GM21381 (cell line): Measurements from ENCODE around the gene C11orf68.
A peak's percentile ranks its signal among the peaks of the same experiment; 100 is the strongest.
"Not testable (repeated sequence)": the region's sequence is repeated elsewhere in the genome, so short reads cannot be mapped to it uniquely, and the experiment has no call there.

Source experiments
- ATAC-seq: cut with Tn5 transposase; IDR thresholded peaks from one replicate; pipeline ENCODE4 v1.9.1; 2021; ENCODE audit warnings: mild to moderate bottlenecking, moderate library complexity; ENCODE audit not compliant: unreplicated experiment

Gene C11orf68

GRCh38 chr11:65918211-65919140 lies at the start of gene C11orf68:
Gene C11orf68, minus strand, starts transcription at chr11:65919062. Its CDS starts 31 bp downstream, at chr11:65919031.
- peak; percentile 44 for ATAC-seq

- ATAC-seq: no peak
These were observed 48.6 kb upstream of the C11orf68 start for GRCh38 chr11:65967329-65967934.

GRCh38 chr11:65965986-65966762 lies 47.3 kb upstream of the C11orf68 start:
- ATAC-seq: no peak

DNA sequence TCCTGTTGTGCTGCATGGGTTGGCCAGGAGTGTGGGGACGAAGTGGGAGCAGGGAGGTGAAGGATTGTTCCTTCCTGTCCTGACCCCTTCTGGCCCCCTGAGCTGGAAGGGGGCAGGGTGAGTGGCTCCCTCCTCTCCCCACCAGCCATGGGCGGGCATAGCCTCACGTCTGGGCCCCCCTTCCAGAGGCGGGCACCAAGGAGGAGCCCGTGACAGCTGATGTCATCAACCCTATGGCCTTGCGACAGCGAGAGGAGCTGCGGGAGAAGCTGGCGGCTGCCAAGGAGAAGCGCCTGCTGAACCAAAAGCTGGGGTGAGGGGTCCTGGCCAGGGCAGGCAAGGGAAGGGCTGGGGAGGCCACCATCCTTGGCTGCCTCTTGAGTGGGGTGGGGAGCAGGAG lies 46.0 kb upstream of the C11orf68 start:
- no peak for ATAC-seq

GRCh38 chr11:65962141-65962564 lies 43.3 kb upstream of the C11orf68 start:
- ATAC-seq: no peak

GRCh38 chr11:65961267-65962140 lies 42.6 kb upstream of the C11orf68 start, which contains the start of gene SART1:
Gene SART1, plus strand, starts transcription at chr11:65961734. Its CDS starts 47 bp downstream, at chr11:65961781.
- peak; percentile 86 for ATAC-seq

DNA sequence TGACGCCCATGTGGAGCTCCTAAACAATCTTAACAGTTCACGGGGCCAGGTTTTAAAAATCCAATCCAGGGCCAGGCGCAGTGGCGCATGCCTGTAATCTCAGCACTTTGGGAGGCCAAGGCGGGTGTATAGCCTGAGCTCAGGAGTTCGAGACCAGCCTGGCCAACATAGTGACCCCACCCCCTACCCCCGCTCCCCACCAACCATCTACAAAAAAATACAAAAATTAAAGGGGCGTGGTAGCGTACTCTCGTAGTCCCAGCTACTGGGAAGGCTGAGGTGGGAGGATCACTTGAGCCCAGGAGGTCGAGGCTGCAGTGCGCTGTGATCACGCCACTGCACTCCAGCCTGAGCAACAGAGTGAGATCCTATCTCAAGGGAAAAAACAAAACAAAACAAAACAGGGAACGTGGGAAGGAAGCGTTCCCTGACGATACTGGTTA lies 42.0 kb upstream of the C11orf68 start:
- ATAC-seq: no peak

DNA sequence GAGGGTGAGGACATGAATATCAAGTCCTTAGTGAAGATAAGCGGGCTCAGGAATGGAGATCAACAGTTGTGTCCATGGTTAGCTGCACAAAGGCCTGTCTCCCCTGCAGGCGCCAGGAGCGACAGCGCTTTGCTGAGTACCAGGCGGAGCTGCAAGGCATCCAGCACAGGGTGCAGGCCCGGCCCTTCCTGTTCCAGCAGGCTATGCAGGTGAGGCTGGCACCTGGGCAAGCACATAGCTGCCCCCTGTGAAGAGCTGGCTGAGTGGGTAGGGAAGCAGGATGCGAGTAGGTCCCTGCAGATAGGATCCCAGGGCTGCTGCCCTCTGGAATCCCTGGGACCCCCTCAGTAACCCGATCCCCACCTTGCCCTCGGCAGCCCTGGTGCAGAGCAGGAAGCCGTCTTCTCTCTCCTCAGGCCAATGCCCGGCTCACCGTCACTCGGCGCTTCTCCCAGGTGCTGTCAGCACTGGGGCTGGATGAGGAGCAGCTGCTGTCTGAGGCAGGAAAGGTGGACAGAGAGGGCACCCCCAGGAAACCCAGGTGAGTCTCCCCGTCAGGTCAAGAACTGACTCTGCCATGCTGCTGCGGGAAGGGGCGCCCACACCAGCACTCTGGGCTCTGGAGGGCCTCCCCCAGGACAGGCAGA lies 40.0 kb upstream of the C11orf68 start:
- no peak for ATAC-seq

- no peak for ATAC-seq
These were observed 39.4 kb upstream of the C11orf68 start for GRCh38 chr11:65958291-65958690.

GRCh38 chr11:65954771-65955170 lies 35.9 kb upstream of the C11orf68 start:
- ATAC-seq: no peak

- no peak for ATAC-seq
These were observed 34.6 kb upstream of the C11orf68 start for GRCh38 chr11:65953471-65953870.

DNA sequence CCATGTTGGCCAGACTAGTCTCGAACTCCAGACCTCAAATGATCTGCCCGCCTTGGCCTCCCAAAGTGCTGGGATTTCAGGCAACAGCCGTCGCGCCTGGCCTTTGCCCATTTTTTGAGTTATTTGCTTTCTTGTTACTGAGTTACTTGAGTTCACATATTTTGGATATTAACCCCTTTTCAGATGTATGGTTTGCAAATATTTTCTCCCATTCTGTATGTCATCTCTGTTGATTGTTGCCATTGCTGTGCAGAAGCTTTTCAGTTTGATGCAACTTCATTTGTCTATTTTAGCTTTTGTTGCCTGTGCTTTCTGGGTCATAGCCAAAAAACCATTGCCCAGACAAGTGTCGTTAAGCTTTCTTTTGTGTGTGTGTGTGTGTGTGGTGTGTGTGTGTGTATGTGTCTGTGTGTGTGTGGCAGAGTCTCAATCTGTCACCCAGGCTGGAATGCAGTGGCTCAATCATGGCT lies 33.2 kb upstream of the C11orf68 start:
- no peak for ATAC-seq

DNA sequence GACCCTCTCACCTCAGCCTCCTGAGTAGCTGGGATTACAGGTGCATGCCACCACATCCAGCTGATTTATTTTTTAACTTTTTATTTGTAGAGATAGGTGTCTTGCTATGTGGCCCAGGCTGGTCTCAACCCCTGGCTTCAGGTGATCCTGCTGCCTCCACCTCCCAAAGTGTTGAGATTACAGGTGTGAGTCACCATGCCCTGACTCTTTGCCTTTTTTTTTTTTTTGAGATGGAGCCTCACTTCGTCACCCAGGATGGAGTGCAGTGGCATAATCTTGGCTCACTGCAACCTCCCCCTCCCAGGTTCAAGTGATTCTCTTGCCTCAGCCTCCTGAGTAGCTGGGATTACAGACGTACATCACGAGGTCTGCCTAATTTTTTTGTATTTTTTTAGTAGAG lies 32.8 kb upstream of the C11orf68 start:
- not testable (repeated sequence) for ATAC-seq

GRCh38 chr11:65950711-65951110 lies 31.8 kb upstream of the C11orf68 start:
- ATAC-seq: not testable (repeated sequence)

DNA sequence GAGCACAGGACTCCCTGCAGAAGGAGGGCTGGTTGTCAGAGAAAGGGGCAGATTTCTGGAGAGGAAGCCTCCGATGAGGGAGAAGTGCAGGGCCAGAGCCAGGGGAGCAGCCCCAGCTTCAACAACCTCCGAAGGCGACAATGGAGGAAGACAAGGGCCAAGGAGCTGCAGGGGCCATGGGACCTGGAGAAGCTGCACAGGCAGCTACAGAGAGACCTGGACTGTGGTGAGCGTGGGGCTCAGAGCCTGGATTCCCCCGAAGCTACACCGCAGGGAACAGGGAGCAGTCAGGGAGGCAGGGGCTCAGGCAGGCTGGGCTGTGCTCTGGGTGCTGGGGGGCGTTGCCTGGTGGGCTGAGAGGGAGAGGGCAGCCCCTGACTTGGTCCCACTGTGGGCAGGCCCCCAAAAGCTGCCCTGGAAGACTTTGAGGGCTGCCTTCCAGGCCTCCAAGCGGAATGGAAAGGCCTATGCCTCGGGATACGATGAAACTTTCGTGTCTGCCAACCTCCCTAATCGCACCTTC lies 28.8 kb upstream of the C11orf68 start:
- no peak for ATAC-seq

DNA sequence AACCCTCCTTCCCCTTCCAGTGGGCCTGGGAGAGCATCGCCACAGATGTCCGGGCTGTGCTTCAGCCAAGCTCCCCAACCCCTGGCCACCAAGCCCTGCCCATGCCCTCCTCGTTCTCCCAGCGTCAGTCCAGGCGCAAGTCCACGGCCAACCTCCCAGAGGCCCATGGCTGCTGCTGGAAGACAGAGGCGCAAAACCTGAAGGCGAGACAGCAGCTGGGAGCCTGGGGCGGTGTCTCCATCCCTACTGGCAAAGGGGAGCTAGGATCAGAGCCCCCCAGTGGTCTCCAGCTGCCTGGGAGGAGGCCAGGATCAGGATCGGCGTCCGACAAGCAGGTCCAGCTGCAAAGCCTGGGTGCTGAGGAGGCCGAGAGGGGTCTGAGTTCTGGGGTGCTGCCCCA lies 28.3 kb upstream of the C11orf68 start:
- ATAC-seq: no peak

- no peak for ATAC-seq
These were observed 27.8 kb upstream of the C11orf68 start for GRCh38 chr11:65946655-65947054.

GRCh38 chr11:65945941-65946558 lies 27.2 kb upstream of the C11orf68 start:
- no peak for ATAC-seq

DNA sequence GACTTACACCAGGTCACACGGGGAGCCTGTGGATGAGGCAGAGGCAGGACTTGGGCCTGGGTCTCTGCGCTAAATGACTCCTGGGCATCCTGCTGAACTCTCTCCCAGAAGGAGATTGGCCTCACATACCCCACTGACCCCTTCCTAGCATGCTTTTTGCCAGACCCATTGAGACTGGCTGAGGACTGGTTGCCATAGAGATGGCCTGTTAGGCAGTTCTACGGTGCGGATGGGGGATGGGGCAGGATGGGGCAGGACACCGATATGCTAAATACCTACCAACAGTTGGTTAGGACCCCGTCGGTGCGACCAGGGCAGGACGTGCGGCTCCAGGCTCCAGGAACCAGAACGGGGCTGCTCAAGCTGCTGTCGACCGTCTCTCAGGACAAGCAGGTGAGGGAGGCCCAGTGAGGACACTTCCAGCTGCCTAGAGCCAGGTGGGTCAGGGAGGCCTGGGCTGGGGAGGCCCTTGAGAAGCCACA lies 26.6 kb upstream of the C11orf68 start, which contains the start of gene TSGA10IP:
Gene TSGA10IP, plus strand, starts transcription at position 51 of the 482 bp plus-strand sequence. Its CDS starts 196 bp downstream, at position 247.
- ATAC-seq: no peak
